Osteoblast (primary cell): ENCODE results near the gene GPRIN1. TPM values are rescaled to one million over a fixed set of nuclear protein-coding genes. Genes with fewer than 3 reads are reported as not detected.
A peak's percentile ranks its signal among the peaks of the same experiment; 100 is the strongest.

Experiments
- DNase-seq: peaks from one replicate; pipeline ENCODE4 v3.0.0; 2011; ENCODE audit warnings: low spot score, mixed read lengths; ENCODE audit not compliant: insufficient read length; ENCODE audit errors: missing footprints
- H2AFZ ChIP-seq: 2 replicates; pipeline ENCODE4 v1.6.0; 2011; ENCODE audit warnings: mild to moderate bottlenecking, low read length
- H3K27ac ChIP-seq: 2 replicates; pipeline ENCODE4 v1.5.1; 2011; ENCODE audit warnings: mild to moderate bottlenecking, low read depth, low read length, moderate library complexity
- H3K27me3 ChIP-seq: 2 replicates; pipeline ENCODE4 v1.6.0; 2012; ENCODE audit warnings: mild to moderate bottlenecking, control low read depth, inconsistent platforms, low read length, moderate library complexity; ENCODE audit not compliant: insufficient read depth
- H3K36me3 ChIP-seq: 2 replicates; pipeline ENCODE4 v1.5.1; 2011; ENCODE audit warnings: mild to moderate bottlenecking, low read length, control low read depth, moderate library complexity; ENCODE audit not compliant: insufficient read depth
- H3K4me1 ChIP-seq: 2 replicates; pipeline ENCODE4 v1.5.1; 2011; ENCODE audit warnings: mild to moderate bottlenecking, low read length, control low read depth, moderate library complexity; ENCODE audit not compliant: insufficient read depth
- H3K4me2 ChIP-seq: 2 replicates; pipeline ENCODE4 v1.6.0; 2011; ENCODE audit warnings: mild to moderate bottlenecking, low read length; ENCODE audit not compliant: insufficient read depth
- H3K4me3 ChIP-seq: fragments of 200-600 bp; sonication (generic); 3 replicates; pipeline ENCODE4 v1.5.1; 2012; ENCODE audit warnings: mild to moderate bottlenecking, low read length, inconsistent platforms; ENCODE audit not compliant: insufficient read depth
- H3K79me2 ChIP-seq: 2 replicates; pipeline ENCODE4 v1.6.0; 2012; ENCODE audit warnings: mild to moderate bottlenecking, low read length, control low read depth, inconsistent platforms; ENCODE audit not compliant: insufficient read depth
- H3K9me3 ChIP-seq: 2 replicates; pipeline ENCODE4 v1.5.1; 2011; ENCODE audit warnings: low read depth, low read length, control low read depth
- H4K20me1 ChIP-seq: 2 replicates; pipeline ENCODE4 v1.6.0; 2012; ENCODE audit warnings: mild to moderate bottlenecking, low read length, control low read depth; ENCODE audit not compliant: insufficient read depth
- CTCF ChIP-seq: IDR thresholded peaks from 2 replicates; pipeline ENCODE4 v1.5.1; 2011; ENCODE audit warnings: mild to moderate bottlenecking, low read depth, low read length, moderate library complexity; ENCODE audit errors: extremely low read depth
- total RNA-seq: library from RNA; depleted of rRNA; stranded (reverse); fragments of >200 nt; gene quantifications from 2 replicates; pipeline ENCODE4 v1.2.3, GENCODE V29; 2012

Gene GPRIN1
- total RNA-seq, 1 donor, result 1.8 TPM

GRCh38 chr5:176575488-176576422, 34.2 kb downstream of the GPRIN1 start:
- H3K9me3 ChIP-seq, result no peaks in the 10 kb centered on the region
- no peaks in the 10 kb centered on the region for H3K4me1 ChIP-seq
- no peak overlapping the region for H3K4me2 ChIP-seq
- no peaks in the 10 kb centered on the region for H4K20me1 ChIP-seq
- H2AFZ ChIP-seq, result no peak overlapping the region
- H3K79me2 ChIP-seq, result no peaks in the 10 kb centered on the region
- TF ChIP-seq CTCF, result no peak
- H3K36me3 ChIP-seq, result no peaks in the 10 kb centered on the region
- no peak for DNase-seq
- H3K27ac ChIP-seq, result no peak overlapping the region
- H3K4me3 ChIP-seq, result no peak overlapping the region
- no peaks in the 10 kb centered on the region for H3K27me3 ChIP-seq

DNA sequence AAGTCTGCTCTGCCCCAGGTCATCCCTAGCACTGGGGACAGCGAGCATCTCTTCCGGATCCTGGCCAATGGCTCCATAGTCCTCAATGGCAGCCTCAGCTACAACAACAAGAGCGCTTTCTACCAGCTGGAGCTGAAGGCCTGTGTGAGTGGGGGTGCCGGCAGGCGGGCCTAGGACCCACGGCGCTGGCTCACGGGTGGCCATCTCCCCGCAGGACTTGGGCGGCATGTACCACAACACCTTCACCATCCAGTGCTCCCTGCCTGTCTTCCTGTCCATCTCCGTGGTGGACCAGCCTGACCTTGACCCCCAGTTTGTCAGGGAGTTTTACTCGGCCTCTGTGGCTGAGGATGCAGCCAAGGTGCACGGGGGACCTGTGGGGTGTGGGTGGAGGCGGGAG, 34.9 kb downstream of the GPRIN1 start:
- no peak for TF ChIP-seq CTCF
- no peak overlapping the region for H2AFZ ChIP-seq

GRCh38 chr5:176574297-176574591, 35.7 kb downstream of the GPRIN1 start:
- Histone ChIP-seq H4K20me1 (no peaks in the 10 kb centered on the region), H3K4me1 (no peaks in the 10 kb centered on the region), H3K4me2 (no peak overlapping the region), H3K4me3 (no peak overlapping the region), H3K36me3 (no peaks in the 10 kb centered on the region), H3K27ac (no peak overlapping the region), H3K9me3 (no peaks in the 10 kb centered on the region), H2AFZ (no peak overlapping the region), H3K27me3 (no peaks in the 10 kb centered on the region), H3K79me2 (no peaks in the 10 kb centered on the region)
- peak; percentile 8 for TF ChIP-seq CTCF
- DNase-seq, result no peak

More for the DNA sequence above, 34.9 kb downstream of the GPRIN1 start:
- no peaks in the 10 kb centered on the region for H3K79me2 ChIP-seq
- no peak overlapping the region for H3K27ac ChIP-seq
- no peaks in the 10 kb centered on the region for H3K36me3 ChIP-seq
- H3K27me3 ChIP-seq, result no peaks in the 10 kb centered on the region
- H3K9me3 ChIP-seq, result no peaks in the 10 kb centered on the region
- no peaks in the 10 kb centered on the region for H4K20me1 ChIP-seq
- DNase-seq, result no peak
- no peaks in the 10 kb centered on the region for H3K4me1 ChIP-seq
- no peak overlapping the region for H3K4me2 ChIP-seq
- H3K4me3 ChIP-seq, result no peak overlapping the region

GRCh38 chr5:176573564-176574296, 36.2 kb downstream of the GPRIN1 start:
- no peak overlapping the region for H3K4me3 ChIP-seq
- DNase-seq, result peak; percentile 96
- H2AFZ ChIP-seq, result no peak overlapping the region
- H4K20me1 ChIP-seq, result no peaks in the 10 kb centered on the region
- H3K79me2 ChIP-seq, result no peaks in the 10 kb centered on the region
- H3K36me3 ChIP-seq, result no peaks in the 10 kb centered on the region
- peak; percentile 80 for TF ChIP-seq CTCF
- no peaks in the 10 kb centered on the region for H3K9me3 ChIP-seq
- no peaks in the 10 kb centered on the region for H3K4me1 ChIP-seq
- H3K27ac ChIP-seq, result no peak overlapping the region
- H3K4me2 ChIP-seq, result no peak overlapping the region
- H3K27me3 ChIP-seq, result no peaks in the 10 kb centered on the region
